Effector memory CD4-positive, alpha-beta T cell (primary cell): Measurements from ENCODE around the gene ATXN7L1.

Experiments
- DNase-seq, 3 donors: peaks; one replicate each; pipeline ENCODE4 v3.0.0-alpha.2; 2020
- H3K27ac ChIP-seq: 2 replicates; pipeline ENCODE4 v1.7.0; 2013; ENCODE audit warnings: mild to moderate bottlenecking, low read length, moderate library complexity; ENCODE audit not compliant: insufficient read depth, poor library complexity, severe bottlenecking
- H3K27me3 ChIP-seq: replicated peaks from 2 replicates; pipeline ENCODE4 v1.7.0; 2013; ENCODE audit warnings: mild to moderate bottlenecking, low read length; ENCODE audit not compliant: insufficient read depth, control insufficient read depth, poor library complexity, severe bottlenecking
- H3K36me3 ChIP-seq: 2 replicates; pipeline ENCODE4 v1.7.0; 2013; ENCODE audit warnings: mild to moderate bottlenecking, low read length, moderate library complexity; ENCODE audit not compliant: control insufficient read depth, insufficient read depth
- H3K4me1 ChIP-seq: 2 replicates; pipeline ENCODE4 v1.7.0; 2013; ENCODE audit warnings: low read length, mild to moderate bottlenecking; ENCODE audit not compliant: control insufficient read depth, insufficient read depth, poor library complexity, severe bottlenecking
- H3K4me3 ChIP-seq: 2 replicates; pipeline ENCODE4 v1.7.0; 2013; ENCODE audit warnings: low read length, low read depth, mild to moderate bottlenecking; ENCODE audit not compliant: insufficient read depth, poor library complexity, severe bottlenecking
- H3K9me3 ChIP-seq: 2 replicates; pipeline ENCODE4 v1.7.0; 2013; ENCODE audit warnings: mild to moderate bottlenecking, low read length, moderate library complexity; ENCODE audit not compliant: control insufficient read depth

Gene ATXN7L1

DNA sequence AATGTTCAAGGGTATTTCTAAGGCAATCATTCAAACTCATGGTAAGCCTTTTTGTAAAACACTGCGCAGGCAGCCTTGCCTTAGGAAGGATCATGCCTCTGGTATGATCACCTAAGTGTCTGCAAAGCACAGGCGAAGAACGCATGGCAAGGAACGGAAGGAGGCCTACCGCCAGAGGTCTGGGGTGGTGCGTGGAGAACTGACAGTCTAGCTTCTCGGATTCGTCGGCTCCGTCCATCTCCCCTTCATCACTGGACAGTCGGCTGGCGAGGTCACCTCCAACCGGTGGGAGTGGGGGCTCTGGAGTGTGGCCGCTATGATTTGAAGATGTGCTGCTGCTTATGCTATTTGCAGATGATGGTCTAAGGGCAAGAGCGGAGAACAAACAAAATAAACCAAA is 252.5 kb downstream of the ATXN7L1 start:
- peaks cover 52% of the 10 kb centered on the region for H3K36me3 ChIP-seq

GRCh38 chr7:105623378-105623777 is 253.0 kb downstream of the ATXN7L1 start:
- Histone ChIP-seq H3K27me3 (no peaks in the 10 kb centered on the region), H3K9me3 (no peaks in the 10 kb centered on the region), H3K27ac (no peak overlapping the region), H3K4me1 (no peaks in the 10 kb centered on the region), H3K4me3 (no peak overlapping the region), H3K36me3 (peaks cover 53% of the 10 kb centered on the region)
- DNase-seq = no peak

More for the DNA sequence above, 252.5 kb downstream of the ATXN7L1 start:
- H3K4me1 ChIP-seq = no peaks in the 10 kb centered on the region
- no peak overlapping the region for H3K4me3 ChIP-seq
- no peaks in the 10 kb centered on the region for H3K27me3 ChIP-seq
- H3K27ac ChIP-seq = no peak overlapping the region
- H3K9me3 ChIP-seq = no peaks in the 10 kb centered on the region
- DNase-seq = no peak

DNA sequence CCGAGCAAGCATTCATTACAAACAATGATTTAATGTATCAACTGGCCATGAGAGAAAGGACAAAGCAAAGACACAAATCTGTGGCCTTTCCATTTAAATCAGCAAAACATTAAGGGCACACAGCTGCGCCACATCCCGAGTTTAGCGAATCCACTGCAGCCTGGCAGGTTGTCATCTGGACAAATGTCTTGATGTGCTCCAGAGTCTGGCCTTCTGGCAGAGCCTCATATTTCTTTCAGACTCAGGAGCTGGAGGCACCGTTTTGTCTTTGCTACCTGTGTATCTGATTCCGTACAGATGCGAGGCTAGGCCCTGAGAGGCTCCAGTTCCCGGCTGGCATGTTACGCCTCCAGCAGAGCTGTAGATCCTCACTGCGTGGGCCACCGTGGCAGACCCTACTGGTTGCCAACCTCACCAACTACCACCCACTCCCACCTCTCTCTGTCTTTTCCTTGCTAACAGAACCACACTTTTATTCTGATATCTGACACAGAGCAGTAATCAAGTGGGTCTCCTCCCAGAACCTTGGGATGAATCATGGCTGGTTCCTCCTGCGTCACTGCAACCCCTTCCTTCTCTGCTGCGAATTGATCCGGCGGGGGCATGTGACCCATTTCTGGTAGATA is 254.2 kb downstream of the ATXN7L1 start:
- no peak overlapping the region for H3K27ac ChIP-seq
- DNase-seq = no peak
- no peaks in the 10 kb centered on the region for H3K4me1 ChIP-seq
- no peaks in the 10 kb centered on the region for H3K27me3 ChIP-seq
- no peak overlapping the region for H3K4me3 ChIP-seq
- H3K36me3 ChIP-seq = peaks cover 65% of the 10 kb centered on the region
- H3K9me3 ChIP-seq = no peaks in the 10 kb centered on the region

DNA sequence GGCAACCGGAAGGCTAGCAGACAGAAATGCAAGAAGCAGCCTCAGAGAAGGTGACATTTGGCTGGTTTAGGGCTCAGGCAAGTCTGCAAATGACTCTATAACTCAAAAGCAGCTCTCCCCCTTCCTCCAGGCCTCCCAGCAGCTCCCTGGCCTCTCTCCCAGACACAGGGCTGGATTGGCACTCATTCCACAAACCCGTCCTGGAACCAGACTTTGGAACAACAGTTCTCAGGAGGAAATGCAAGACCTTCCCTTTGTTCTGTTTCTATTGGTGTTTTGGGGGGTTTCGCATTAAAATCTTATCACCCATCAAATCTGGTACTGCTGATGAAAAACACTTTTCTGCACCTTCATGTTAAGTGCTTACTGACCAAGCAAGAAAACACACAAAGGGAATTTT is 254.8 kb downstream of the ATXN7L1 start:
- no peak overlapping the region for H3K4me3 ChIP-seq
- H3K9me3 ChIP-seq = no peaks in the 10 kb centered on the region
- DNase-seq = no peak
- H3K36me3 ChIP-seq = peaks cover 66% of the 10 kb centered on the region
- no peak overlapping the region for H3K27ac ChIP-seq
- H3K27me3 ChIP-seq = no peaks in the 10 kb centered on the region
- H3K4me1 ChIP-seq = no peaks in the 10 kb centered on the region

DNA sequence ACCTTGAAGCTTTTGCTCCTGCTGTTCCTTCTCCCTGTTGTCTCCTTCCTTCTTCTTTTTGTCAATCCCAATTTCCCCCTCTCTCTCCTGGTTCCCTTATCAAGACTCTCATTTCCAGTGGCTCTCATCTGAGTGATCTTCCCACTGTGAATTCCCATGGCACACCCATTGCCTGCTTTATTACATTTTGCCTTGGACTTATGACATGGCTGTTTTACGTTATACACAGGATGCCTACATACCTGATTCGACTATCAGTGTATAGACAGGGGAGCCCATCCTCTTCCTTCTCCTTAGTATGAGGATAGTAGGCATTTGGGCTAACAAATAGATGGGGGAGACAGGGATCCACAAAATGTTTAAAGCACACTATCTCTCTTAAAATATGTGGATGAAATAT is 255.2 kb downstream of the ATXN7L1 start:
- DNase-seq = no peak
- H3K4me1 ChIP-seq = no peaks in the 10 kb centered on the region

GRCh38 chr7:105619590-105619989 is 256.8 kb downstream of the ATXN7L1 start:
- no peak for DNase-seq
- no peak overlapping the region for H3K4me3 ChIP-seq
- no peak overlapping the region for H3K27ac ChIP-seq
- H3K9me3 ChIP-seq = no peaks in the 10 kb centered on the region
- no peaks in the 10 kb centered on the region for H3K4me1 ChIP-seq
- H3K27me3 ChIP-seq = no peaks in the 10 kb centered on the region
- H3K36me3 ChIP-seq = peaks cover 71% of the 10 kb centered on the region

More for the DNA sequence above, 255.2 kb downstream of the ATXN7L1 start:
- no peak overlapping the region for H3K27ac ChIP-seq
- H3K9me3 ChIP-seq = no peaks in the 10 kb centered on the region
- H3K4me3 ChIP-seq = no peak overlapping the region
- H3K27me3 ChIP-seq = no peaks in the 10 kb centered on the region
- H3K36me3 ChIP-seq = peaks cover 66% of the 10 kb centered on the region

DNA sequence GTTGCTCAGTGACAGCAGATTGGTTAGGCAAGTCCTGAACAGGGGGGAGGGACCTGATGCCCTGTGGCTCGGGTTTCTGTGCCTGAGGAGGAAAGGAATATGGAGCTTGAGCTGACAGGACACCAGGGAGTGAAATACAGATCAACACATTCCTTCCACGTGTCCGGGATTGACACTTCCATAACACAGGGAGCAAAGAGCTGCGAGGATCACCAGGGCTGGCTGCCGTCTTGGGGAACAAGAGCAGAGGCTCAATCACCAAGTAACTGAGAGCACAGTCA is 258.4 kb downstream of the ATXN7L1 start:
- Histone ChIP-seq H3K36me3 (peaks cover 75% of the 10 kb centered on the region), H3K9me3 (no peaks in the 10 kb centered on the region), H3K4me3 (no peak overlapping the region), H3K27ac (no peak overlapping the region), H3K27me3 (no peaks in the 10 kb centered on the region), H3K4me1 (no peaks in the 10 kb centered on the region)
- DNase-seq = no peak

GRCh38 chr7:105617280-105618015 is 259.0 kb downstream of the ATXN7L1 start:
- no peak overlapping the region for H3K27ac ChIP-seq
- no peaks in the 10 kb centered on the region for H3K27me3 ChIP-seq
- H3K9me3 ChIP-seq = no peaks in the 10 kb centered on the region
- no peak overlapping the region for H3K4me3 ChIP-seq
- no peak for DNase-seq
- no peaks in the 10 kb centered on the region for H3K4me1 ChIP-seq
- H3K36me3 ChIP-seq = peaks cover 76% of the 10 kb centered on the region

DNA sequence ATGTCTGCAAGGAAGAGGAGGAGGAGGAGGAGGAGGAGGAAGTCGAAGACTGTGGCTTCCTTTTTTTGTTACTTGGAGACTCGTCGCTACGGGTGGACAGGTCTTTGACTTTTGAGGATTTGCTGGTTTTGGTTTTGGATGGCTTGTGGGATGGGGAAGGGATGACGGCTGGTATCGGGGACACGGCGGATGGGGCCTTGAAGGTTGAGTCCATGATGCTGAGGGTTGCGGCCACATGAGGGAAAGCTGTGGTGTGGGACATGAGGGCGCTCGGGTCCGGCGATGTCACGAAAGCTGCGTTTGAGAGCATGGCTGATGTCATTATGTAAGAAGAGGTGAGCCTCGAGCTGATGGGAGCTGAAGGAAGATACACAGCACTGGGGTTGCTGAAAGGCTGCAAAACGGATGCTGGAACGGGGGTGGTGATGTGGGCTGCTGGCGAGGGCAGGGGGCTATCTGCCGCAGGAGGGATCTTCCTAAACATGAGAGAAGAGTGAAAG is 262.0 kb downstream of the ATXN7L1 start:
- no peak for DNase-seq
- no peaks in the 10 kb centered on the region for H3K4me1 ChIP-seq
- peaks cover 52% of the 10 kb centered on the region for H3K36me3 ChIP-seq
- no peaks in the 10 kb centered on the region for H3K27me3 ChIP-seq
- no peak overlapping the region for H3K27ac ChIP-seq
- no peaks in the 10 kb centered on the region for H3K9me3 ChIP-seq
- H3K4me3 ChIP-seq = no peak overlapping the region

DNA sequence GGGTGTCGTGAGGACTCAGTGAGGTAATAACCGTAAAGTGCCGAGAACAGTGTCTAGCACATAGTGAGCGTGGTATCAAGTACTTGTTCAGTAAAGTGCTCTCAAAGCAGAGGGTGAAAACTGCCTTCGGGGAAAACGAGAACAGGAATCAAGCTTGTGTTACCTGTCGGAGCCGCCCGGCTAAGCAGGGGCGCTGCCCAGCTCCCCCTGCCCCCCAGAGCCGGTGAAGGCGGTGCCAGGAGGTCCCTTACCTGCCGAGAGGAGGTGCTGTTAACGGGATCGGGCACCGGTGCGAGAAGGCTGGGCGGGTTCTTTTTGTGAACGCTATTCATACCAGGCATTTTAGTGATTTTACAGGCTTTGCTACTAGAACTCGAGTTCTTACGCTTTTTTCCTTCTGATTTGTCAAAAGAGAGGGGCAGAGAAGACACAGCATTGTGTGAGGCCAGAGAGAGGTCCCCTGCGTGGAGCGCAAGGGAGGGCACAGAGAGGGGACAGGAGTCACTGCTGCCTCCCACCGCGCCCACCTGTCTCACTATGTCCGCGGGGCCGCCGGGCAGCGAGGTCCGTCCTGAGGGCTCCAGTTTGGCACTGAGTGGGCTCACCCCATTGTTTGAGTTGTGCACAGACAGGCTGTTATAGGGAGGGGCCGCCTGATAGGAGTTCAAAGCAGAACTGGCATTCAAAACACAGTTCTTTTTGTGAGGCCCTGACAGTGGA is 262.6 kb downstream of the ATXN7L1 start:
- no peaks in the 10 kb centered on the region for H3K4me1 ChIP-seq
- H3K27me3 ChIP-seq = no peaks in the 10 kb centered on the region
- no peak for DNase-seq
- no peak overlapping the region for H3K27ac ChIP-seq
- peaks cover 52% of the 10 kb centered on the region for H3K36me3 ChIP-seq
- no peak overlapping the region for H3K4me3 ChIP-seq
- H3K9me3 ChIP-seq = no peaks in the 10 kb centered on the region
